HG03103 (cell line): ENCODE results near the gene DNHD1.

Experiments
- ATAC-seq: cut with Tn5 transposase; IDR thresholded peaks from one replicate; pipeline ENCODE4 v1.9.1; 2021; ENCODE audit warnings: low read depth; ENCODE audit not compliant: unreplicated experiment

DNHD1 gene, protein sequence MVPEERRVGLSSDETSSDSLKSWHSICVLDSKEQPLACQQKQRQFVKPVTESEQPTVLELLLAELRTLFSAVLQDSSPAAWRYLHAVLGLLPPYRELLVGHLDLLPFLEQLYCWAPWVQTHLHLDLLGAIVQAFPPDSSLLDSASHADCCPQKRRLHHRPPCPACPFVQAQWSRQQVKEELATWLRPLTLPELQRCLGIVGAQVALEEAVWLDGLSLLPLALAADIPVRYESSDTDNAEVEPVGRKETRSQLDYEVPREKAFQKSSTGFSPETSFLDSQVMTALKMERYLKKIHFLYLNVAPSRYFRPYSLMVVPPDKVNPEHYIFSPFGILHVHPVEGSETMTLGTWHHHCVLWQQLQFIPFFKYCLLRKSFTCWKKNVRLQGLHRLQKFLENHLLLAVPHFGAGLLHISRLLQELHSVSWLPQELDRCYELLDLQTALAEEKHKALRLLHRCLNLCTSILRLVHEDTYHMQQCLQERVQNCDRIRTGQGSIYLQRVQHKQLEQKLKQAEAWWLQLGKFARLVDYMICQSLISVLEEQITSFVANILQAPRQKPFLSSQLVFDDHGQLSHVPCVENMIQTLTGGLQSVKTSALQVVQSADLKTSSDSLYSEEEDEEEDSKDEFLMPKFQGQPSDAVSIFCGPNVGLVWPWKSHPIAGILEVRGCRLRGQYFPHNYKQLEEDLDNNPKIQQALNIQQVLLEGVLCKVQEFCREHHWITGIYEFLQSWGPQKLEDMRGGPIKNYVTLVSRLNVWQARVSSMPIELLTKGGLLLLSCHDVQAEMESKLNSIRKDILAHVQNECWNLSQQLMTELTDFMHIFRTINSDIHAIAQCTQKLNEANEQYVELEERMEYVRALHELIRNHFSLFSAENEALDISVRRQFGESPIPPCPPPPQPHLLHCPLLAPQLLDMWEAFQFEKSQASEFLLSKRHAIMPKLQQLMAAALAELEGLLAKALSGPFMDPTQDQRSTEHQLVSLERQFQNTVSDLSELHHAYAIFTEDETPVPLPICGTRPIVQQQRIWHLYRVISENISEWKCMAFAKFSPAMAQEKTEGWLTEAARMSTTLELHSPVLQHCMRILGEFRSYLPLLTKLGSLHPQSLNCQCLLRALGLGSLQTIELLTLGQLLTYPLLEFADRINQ (N-terminal part only)

DNA sequence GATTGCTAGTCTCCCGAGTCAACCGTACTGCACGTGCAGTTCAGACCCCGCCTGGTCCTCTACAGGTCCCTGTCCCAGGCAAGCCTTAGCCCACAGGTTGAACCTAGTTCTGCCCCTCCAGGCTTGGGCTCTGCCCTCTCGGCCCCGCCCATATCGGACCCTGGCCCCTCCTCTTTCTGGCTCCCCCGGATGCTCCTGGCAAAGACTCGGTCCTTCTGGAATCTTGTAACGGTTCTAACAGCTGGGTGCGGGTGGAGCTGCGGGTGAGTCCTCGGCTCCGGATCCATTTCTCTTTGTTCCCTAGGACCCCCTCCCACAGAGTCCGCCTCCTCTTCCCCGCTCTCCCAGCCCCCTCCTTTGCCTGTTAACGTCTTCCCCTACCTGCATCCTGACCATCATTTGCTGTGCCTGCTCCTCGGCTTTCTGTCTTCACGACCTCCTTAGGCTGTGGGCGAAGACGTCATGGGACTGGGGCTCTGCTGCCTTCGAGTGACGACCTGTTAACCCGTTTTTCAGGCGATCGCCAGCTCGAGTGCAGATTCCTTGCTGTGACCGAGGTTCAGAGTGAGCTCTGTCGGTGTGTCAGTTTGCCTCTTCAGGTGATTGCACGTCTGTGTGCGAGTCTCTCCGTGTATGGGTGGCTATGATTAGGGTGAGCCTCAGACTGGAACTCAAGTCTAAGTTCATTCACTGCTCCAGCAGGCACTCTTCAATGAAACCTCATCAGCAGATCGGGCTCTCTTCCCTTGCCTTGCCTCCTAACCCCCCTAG, at the start of gene DNHD1:
TSS of gene DNHD1 (plus strand) at position 212 of the 771 bp plus-strand sequence. CDS start 936 bp downstream, outside the sequence.
- ATAC-seq = no peak

GRCh38 chr11:6448574-6448973, 48.5 kb upstream of the DNHD1 start:
- no peak for ATAC-seq

DNA sequence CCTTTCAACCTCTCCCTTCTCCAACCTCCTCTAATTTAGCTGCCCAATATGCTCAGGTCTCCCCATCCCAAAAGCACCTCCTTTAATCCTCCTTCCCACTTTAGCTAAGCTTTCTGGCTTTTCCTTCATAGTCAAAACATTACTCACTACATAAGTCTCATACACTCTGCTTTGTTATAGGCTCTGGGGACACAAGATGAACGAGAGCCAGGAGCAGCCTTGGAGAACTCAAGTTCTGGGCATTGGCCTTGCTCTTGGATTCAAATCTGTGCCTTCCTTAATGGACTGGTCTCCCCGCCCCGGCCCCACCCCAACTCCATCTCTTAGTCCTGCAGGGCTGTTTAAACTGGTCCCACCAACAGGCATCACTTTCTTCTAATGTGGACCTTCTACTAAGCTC, 44.9 kb upstream of the DNHD1 start:
- ATAC-seq = no peak

DNA sequence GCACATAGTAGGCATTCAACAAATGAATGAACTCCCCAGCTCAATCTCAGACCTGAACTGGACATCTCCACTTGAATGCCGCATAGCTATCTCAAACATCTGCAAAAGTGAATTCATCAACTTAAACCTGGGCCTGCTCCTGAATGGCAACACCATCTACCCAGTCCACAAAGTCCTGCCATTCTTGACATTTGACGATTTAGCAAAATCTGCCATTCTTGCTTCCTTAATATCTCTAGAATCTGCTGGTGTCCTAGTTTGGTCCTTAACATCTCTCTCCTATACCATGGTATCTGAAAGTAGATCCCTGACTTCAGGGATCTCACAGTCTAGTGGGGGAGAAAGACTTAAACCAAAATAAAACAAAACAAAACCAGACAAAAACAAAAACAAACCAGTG, 43.9 kb upstream of the DNHD1 start:
- no peak for ATAC-seq

DNA sequence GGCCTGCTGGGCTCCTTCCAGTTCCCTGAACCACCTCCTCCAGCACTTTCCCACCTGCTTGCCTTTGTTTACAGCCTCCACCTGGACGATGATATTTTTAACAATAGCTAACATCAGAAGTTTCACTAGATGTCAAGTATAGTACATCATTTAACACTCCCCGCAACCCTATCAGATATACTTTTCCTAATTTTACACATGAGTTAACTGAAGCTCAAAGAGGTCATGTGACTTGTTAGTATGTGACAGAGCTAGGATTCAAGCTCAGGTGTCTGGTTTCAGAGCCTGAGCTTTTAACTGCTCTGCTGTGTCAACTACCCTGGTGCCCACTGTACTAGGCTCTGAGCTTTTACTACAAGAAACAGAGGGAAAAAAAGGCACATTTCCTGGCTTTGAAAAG, 42.0 kb upstream of the DNHD1 start:
- ATAC-seq = no peak

- ATAC-seq = no peak
Measured at GRCh38 chr11:6456361-6457073, 40.6 kb upstream of the DNHD1 start.

- ATAC-seq = no peak
Measured at GRCh38 chr11:6457581-6458320, 39.3 kb upstream of the DNHD1 start.

DNA sequence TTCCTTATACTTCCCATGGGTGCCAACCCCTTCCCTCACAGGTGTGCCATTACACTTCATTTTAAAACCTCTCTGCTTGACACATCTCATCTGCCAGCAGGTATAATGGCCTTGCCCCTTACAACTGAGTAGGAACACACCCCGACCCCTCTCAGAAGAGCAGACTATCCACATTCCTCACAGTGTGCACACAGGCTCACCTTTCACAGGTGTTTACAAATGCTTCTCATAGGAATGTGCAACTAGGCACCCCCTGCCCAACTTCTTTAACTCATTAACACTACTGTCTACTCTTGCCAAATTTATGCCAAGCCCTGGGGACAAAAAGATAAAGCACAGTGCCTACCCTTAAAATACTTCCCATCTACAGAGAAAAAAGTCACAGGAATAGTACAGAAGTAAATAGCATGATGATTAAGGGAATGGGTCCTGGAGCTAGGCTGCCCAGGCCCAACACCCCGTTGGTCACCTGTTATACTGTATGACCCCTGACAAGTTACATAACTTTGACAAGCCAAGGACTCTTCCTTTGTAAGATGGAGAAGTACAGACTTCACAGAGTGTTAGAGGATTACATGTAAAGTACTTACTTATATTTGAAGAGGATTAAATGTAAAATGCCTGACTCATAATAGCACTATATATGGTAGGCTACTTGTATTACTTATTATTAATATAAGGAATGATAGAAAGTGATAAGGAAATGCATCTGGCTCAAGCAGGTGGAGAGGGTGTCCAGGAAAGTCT, 38.6 kb upstream of the DNHD1 start:
- ATAC-seq = no peak

- no peak for ATAC-seq
Measured at GRCh38 chr11:6459099-6459450, 38.0 kb upstream of the DNHD1 start.

DNA sequence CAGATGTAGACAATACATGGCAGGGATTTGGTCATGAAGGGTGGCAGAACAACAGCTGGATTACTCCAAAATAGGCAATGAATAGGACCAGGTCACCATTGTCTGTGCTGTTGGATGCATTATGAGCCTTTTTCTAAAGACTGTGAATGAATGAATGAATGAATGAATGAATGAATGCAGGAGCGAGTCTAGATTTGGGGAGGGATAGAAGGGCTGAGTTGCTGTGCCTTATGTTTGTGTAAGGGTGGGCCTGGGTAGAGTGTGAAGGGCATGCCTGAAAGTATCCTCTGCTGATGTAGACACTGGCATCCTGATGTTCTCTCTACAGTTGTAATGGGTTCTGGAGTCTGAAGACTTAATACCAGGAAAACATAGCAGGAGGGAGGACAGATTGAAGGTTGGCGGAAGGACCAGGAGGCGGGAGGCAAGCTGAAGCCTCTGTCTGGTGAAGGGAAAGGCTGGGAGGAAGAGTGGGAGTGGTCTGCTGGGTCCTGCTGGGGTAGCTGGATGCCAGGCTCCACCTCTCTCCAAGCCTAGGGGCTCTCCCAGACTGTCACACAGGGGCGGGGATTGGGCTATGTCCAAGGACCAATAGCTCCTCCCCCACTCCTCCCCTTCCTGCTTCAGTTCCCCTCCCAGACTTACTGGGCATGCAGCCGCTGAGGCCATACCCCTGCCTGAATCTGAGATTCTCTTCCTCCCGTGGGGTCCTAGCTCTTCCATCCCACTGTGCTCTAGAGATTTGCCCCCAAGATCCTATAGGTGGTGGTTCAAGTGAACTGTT, 28.2 kb upstream of the DNHD1 start:
- peak; percentile 72 for ATAC-seq

- no peak for ATAC-seq
Measured at GRCh38 chr11:6469599-6469998, 27.5 kb upstream of the DNHD1 start.

DNA sequence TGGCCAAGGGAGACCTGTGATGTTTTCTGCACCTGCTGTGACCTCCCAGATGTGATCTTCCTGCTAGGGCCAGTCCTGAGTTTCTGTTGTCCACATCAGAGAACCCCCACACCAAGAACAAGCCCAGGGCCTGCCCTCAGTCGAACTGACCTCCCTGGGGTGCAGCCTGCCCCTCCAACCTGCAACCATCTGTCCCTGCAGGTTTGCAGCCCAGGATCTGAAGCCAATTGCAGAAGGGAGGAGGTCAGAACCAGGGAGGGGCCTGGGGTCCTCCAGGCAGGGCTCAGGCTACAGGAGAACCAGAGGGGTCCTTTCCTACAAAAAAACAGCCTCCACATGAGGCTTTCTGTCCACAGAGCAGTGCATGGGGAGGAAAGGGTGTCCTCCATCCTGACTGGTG, 24.1 kb upstream of the DNHD1 start:
- ATAC-seq = no peak

GRCh38 chr11:6473451-6474412, 23.3 kb upstream of the DNHD1 start, which contains the start of gene TRIM3:
Gene TRIM3 (minus strand): TSS chr11:6473941. CDS start chr11:6465695, 8,246 bp downstream.
- ATAC-seq = peak; percentile 59

GRCh38 chr11:6474413-6474792, 22.7 kb upstream of the DNHD1 start:
- no peak for ATAC-seq

GRCh38 chr11:6474806-6475500, 22.1 kb upstream of the DNHD1 start:
- ATAC-seq = no peak

- ATAC-seq = no peak
Measured at GRCh38 chr11:6475936-6476335, 21.1 kb upstream of the DNHD1 start.
